Osteocyte (in vitro differentiated cells): ENCODE measurements around the gene ENOX1. TPM values are rescaled to one million over a fixed set of nuclear protein-coding genes. Genes with fewer than 3 reads are reported as not detected.
A peak's percentile ranks its signal among the peaks of the same experiment; 100 is the strongest.

ENCODE experiments used
- DNase-seq: peaks from one replicate; pipeline ENCODE4 v3.0.0; 2021; ENCODE audit warnings: mixed read lengths; ENCODE audit not compliant: unreplicated experiment; ENCODE audit errors: extremely low spot score
- H3K27ac Mint-ChIP-seq: one replicate; pipeline ENCODE4 v1.8.0; 2021; ENCODE audit warnings: mild to moderate bottlenecking, mixed read lengths; ENCODE audit not compliant: unreplicated experiment
- H3K27me3 Mint-ChIP-seq: one replicate; pipeline ENCODE4 v1.8.0; 2021; ENCODE audit warnings: mixed read lengths; ENCODE audit not compliant: unreplicated experiment
- H3K36me3 Mint-ChIP-seq: one replicate; pipeline ENCODE4 v1.8.0; 2021; ENCODE audit warnings: mixed read lengths; ENCODE audit not compliant: unreplicated experiment
- H3K4me1 Mint-ChIP-seq: one replicate; pipeline ENCODE4 v1.8.0; 2021; ENCODE audit warnings: mixed read lengths; ENCODE audit not compliant: unreplicated experiment
- H3K4me3 Mint-ChIP-seq: one replicate; pipeline ENCODE4 v1.8.0; 2021; ENCODE audit warnings: mild to moderate bottlenecking, moderate library complexity, mixed read lengths; ENCODE audit not compliant: unreplicated experiment
- H3K9me3 Mint-ChIP-seq: one replicate; pipeline ENCODE4 v1.8.0; 2021; ENCODE audit warnings: mixed read lengths; ENCODE audit not compliant: unreplicated experiment
- CTCF ChIP-seq: fragments of 200-600 bp; sonication (generic); IDR thresholded peaks from 2 replicates; pipeline ENCODE4 v1.5.0; 2021; ENCODE audit warnings: antibody characterized with exemption, mild to moderate bottlenecking, moderate library complexity
- total RNA-seq: library from RNA; stranded (reverse); gene quantifications from 2 replicates; pipeline ENCODE4 v1.2.1, GENCODE V29; 2021

Gene ENOX1
- total RNA-seq, 1 donor from 2014 or later, result 5.9 TPM

GRCh38 chr13:43470610-43471009, 316.2 kb downstream of the ENOX1 start:
- peaks cover 2% of the 10 kb centered on the region for H3K36me3 Mint-ChIP-seq
- no peak for TF ChIP-seq CTCF
- peaks cover 44% of the 10 kb centered on the region for H3K4me1 Mint-ChIP-seq
- DNase-seq, result no peak
- no peaks in the 10 kb centered on the region for H3K9me3 Mint-ChIP-seq
- H3K4me3 Mint-ChIP-seq, result no peak overlapping the region
- no peaks in the 10 kb centered on the region for H3K27me3 Mint-ChIP-seq
- no peak overlapping the region for H3K27ac Mint-ChIP-seq

- TF ChIP-seq CTCF, result no peak
- H3K4me3 Mint-ChIP-seq, result no peak overlapping the region
- no peak for DNase-seq
- H3K9me3 Mint-ChIP-seq, result no peaks in the 10 kb centered on the region
- H3K27me3 Mint-ChIP-seq, result no peaks in the 10 kb centered on the region
- H3K4me1 Mint-ChIP-seq, result peaks cover 41% of the 10 kb centered on the region
- H3K36me3 Mint-ChIP-seq, result peaks cover 2% of the 10 kb centered on the region
- peak overlapping the region; percentile 69 for H3K27ac Mint-ChIP-seq
Measured at GRCh38 chr13:43469791-43470190, 317.0 kb downstream of the ENOX1 start.

GRCh38 chr13:43464578-43465264, 322.1 kb downstream of the ENOX1 start:
- peaks cover 8% of the 10 kb centered on the region for H3K4me1 Mint-ChIP-seq
- no peak overlapping the region for H3K27ac Mint-ChIP-seq
- peaks cover 2% of the 10 kb centered on the region for H3K36me3 Mint-ChIP-seq
- TF ChIP-seq CTCF, result no peak
- no peaks in the 10 kb centered on the region for H3K27me3 Mint-ChIP-seq
- DNase-seq, result no peak
- no peaks in the 10 kb centered on the region for H3K9me3 Mint-ChIP-seq
- no peak overlapping the region for H3K4me3 Mint-ChIP-seq

GRCh38 chr13:43448605-43449336, 338.0 kb downstream of the ENOX1 start:
- Mint-ChIP-seq H3K36me3 (no peaks in the 10 kb centered on the region), H3K27ac (no peak overlapping the region), H3K27me3 (no peaks in the 10 kb centered on the region), H3K9me3 (no peaks in the 10 kb centered on the region), H3K4me3 (no peak overlapping the region), H3K4me1 (peaks cover 10% of the 10 kb centered on the region)
- DNase-seq, result no peak
- TF ChIP-seq CTCF, result no peak

- no peak overlapping the region for H3K27ac Mint-ChIP-seq
- TF ChIP-seq CTCF, result no peak
- no peaks in the 10 kb centered on the region for H3K36me3 Mint-ChIP-seq
- no peaks in the 10 kb centered on the region for H3K27me3 Mint-ChIP-seq
- H3K4me3 Mint-ChIP-seq, result no peak overlapping the region
- no peak for DNase-seq
- no peaks in the 10 kb centered on the region for H3K9me3 Mint-ChIP-seq
- H3K4me1 Mint-ChIP-seq, result peaks cover 32% of the 10 kb centered on the region
Measured at GRCh38 chr13:43446126-43446525, 340.6 kb downstream of the ENOX1 start.
